GM18520 (cell line): ENCODE results near the gene MAP6D1.

ENCODE experiments used
- ATAC-seq: cut with Tn5 transposase; IDR thresholded peaks from one replicate; pipeline ENCODE4 v1.9.1; 2021; ENCODE audit not compliant: unreplicated experiment

MAP6D1 gene

GRCh38 chr3:183824761-183825455 is 469 bp downstream of the MAP6D1 start:
- no peak for ATAC-seq

GRCh38 chr3:183823963-183824362 is 1.4 kb downstream of the MAP6D1 start:
- no peak for ATAC-seq

GRCh38 chr3:183822631-183823030 is 2.7 kb downstream of the MAP6D1 start:
- ATAC-seq, result no peak

- ATAC-seq, result no peak
These were observed 5.5 kb downstream of the MAP6D1 start for GRCh38 chr3:183819831-183820230.

- no peak for ATAC-seq
These were observed 6.4 kb downstream of the MAP6D1 start for GRCh38 chr3:183818706-183819624.

- ATAC-seq, result no peak
These were observed 7.2 kb downstream of the MAP6D1 start for GRCh38 chr3:183818041-183818620.

GRCh38 chr3:183817639-183818038 is 7.7 kb downstream of the MAP6D1 start:
- no peak for ATAC-seq

GRCh38 chr3:183816681-183817510 is 8.5 kb downstream of the MAP6D1 start:
- no peak for ATAC-seq

GRCh38 chr3:183815951-183816475 is 9.4 kb downstream of the MAP6D1 start:
- ATAC-seq, result no peak

- ATAC-seq, result no peak
These were observed 9.8 kb downstream of the MAP6D1 start for GRCh38 chr3:183815563-183815940.

GRCh38 chr3:183814240-183814639 is 11.1 kb downstream of the MAP6D1 start:
- ATAC-seq, result no peak

GRCh38 chr3:183812761-183813445 is 12.5 kb downstream of the MAP6D1 start:
- ATAC-seq, result no peak

- ATAC-seq, result no peak
These were observed 13.7 kb downstream of the MAP6D1 start for GRCh38 chr3:183811638-183812037.

GRCh38 chr3:183810643-183811594 is 14.5 kb downstream of the MAP6D1 start:
- ATAC-seq, result no peak

- no peak for ATAC-seq
These were observed 16.1 kb downstream of the MAP6D1 start for GRCh38 chr3:183809270-183809669.

GRCh38 chr3:183808355-183808754 is 17.0 kb downstream of the MAP6D1 start:
- ATAC-seq, result no peak

GRCh38 chr3:183807881-183808280 is 17.5 kb downstream of the MAP6D1 start:
- ATAC-seq, result no peak

GRCh38 chr3:183807209-183807728 is 18.1 kb downstream of the MAP6D1 start:
- no peak for ATAC-seq

GRCh38 chr3:183802989-183803388 is 22.4 kb downstream of the MAP6D1 start:
- no peak for ATAC-seq
